ENCODE results near the gene DOCK10.

- TF ChIP-seq POLR2A (IDR thresholded peaks at IDR 0.05; ENCODE audit: low read length), result no peak
- TF ChIP-seq GATA1 (IDR thresholded peaks at IDR 0.05; ENCODE audit: low read depth, low read length), result no peak
Measured at GRCh38 chr2:224895377-224895776, 146.9 kb downstream of the DOCK10 start.

Measured in erythroblast (primary cell).